Inflammatory macrophage treated with lipopolysaccharide for 4 hours (primary cell): ENCODE measurements around the gene TMEM231.
"Not testable (repeated sequence)": the region's sequence is repeated elsewhere in the genome, so short reads cannot be mapped to it uniquely, and the experiment has no call there.

Experiments used
- DNase-seq: peaks from one replicate; pipeline ENCODE4 v3.0.0-alpha.2; 2020

Gene TMEM231

GRCh38 chr16:75529056-75529905, 26.8 kb downstream of the TMEM231 start:
- no peak for DNase-seq

DNA sequence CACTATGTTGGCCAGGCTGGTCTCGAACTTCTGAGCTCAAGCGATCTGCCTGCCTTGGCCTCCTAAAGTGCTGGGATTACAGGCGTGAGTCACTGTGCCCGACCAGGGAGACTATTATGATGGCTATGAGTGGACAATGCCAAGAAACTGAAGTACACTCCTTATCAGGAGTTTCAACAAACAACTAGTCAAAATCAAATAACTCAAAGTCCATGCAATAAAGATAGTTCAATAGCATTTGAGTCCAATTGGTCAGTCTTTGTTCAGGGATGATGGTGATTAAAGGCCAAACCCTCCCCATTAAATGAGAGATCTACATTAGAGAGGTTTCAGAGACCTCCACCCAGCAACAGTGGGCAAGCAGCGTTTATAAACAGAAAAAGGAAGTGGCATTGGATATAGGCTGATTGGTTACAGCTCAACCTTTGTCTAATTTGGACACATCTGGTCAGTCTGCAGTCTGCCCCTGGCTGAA, 28.2 kb downstream of the TMEM231 start:
- no peak for DNase-seq

GRCh38 chr16:75526032-75526790, 29.8 kb downstream of the TMEM231 start:
- no peak for DNase-seq

DNA sequence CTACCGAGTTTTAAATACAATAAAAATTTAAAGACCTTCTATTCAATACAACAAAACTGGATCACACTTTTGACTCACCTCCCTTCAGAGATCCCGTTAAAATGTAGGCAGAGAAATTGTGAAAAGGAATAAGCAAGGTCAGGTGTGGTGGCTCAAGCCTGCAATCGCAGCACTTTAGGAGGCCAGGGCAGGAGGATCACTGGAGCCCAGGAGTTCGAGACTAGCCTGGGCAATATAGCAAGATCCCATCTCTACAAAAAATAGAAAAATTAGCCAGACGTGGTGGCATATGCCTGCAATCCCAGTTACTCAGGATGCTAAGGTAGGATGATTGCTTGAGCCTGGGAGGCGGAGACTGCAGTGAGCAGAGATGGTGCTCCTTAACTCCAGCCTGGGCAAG, 36.9 kb downstream of the TMEM231 start:
- no peak for DNase-seq

GRCh38 chr16:75516189-75516966, 39.7 kb downstream of the TMEM231 start:
- DNase-seq: not testable (repeated sequence)

- no peak for DNase-seq
Measured at GRCh38 chr16:75514296-75514695, 41.8 kb downstream of the TMEM231 start.

DNA sequence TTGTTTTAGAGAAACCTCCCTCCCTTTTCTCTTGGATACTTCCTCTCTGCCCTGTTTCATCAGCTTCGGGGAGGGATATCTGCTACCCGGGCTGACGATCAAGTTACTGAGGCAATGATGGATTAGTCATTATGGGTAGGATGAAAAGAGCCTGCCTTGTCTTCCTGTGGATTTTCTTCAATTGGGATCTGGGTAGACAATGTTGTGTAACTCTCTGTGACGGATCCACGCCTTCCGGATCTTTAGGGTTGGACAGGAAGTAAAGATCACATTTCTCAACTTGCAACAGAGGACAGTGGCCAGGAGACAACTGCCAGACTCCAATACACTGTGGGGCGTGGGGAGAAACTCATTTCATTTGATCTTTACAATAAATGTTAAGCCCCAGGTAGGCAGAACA, 49.5 kb downstream of the TMEM231 start:
- DNase-seq: peak; percentile 98

GRCh38 chr16:75506107-75506506, 49.9 kb downstream of the TMEM231 start:
- DNase-seq: no peak

GRCh38 chr16:75503801-75504200, 52.3 kb downstream of the TMEM231 start:
- DNase-seq: no peak

- no peak for DNase-seq
Measured at GRCh38 chr16:75502916-75503605, 53.0 kb downstream of the TMEM231 start.

DNA sequence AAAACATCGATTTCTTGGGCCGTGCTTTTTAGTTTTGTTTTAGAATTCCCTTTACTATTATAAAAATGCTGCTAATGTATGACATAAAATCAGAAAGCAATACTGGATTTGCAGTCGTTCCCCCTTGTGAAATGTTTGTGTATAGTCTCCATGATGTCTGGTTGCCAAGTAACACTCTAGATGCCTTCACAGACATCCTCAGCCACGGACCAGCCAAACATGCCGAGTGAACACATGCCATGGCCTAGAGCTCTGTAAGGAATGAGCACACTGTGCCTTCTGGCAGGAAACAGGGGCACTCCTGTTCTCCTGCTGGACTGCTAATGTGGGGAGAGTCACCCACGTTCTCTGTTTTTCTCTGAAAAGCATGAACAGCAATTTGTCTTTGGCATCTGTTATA, 54.2 kb downstream of the TMEM231 start:
- not testable (repeated sequence) for DNase-seq

DNA sequence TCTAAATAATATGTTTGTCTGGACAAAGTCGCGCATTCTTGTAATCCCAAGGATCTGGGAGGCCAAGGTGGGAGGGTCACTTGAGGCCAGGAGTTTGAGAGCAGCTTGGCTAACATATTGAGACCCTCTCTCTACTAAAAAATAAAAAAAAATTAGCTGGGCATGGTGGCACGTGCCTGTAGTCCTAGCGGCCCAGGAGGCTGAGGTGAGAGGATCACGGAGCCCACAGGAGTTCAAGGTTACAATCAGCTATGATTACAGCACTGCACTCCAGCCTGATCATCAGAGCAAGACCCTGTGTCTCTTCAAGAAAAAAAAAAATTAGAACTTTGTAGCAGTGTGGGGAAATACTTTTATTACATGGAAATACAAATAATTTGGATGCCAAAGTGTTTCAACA, 54.7 kb downstream of the TMEM231 start:
- no peak for DNase-seq

- DNase-seq: not testable (repeated sequence)
Measured at GRCh38 chr16:75498605-75499322, 57.3 kb downstream of the TMEM231 start.

DNA sequence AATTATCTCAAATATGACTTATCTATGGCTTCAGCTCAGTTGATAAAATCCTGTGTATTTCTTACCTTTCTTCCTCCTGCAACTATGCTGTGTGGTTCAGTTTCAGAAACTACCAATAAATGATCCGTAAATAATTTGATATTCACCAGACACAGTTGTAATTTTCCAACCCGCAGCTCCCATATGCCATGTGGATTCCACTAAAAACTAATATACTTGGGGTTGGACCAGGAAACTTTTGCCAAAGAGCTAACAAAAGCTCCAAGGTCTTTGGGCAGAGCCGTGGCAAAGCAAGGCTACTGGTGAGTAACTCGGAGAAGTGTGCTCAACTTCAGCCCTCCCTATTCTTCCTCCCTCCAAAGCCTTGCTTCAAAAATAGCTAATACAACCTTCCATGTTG, 58.5 kb downstream of the TMEM231 start:
- no peak for DNase-seq

GRCh38 chr16:75495076-75495674, 60.9 kb downstream of the TMEM231 start, which contains the start of gene CHST6:
TSS of gene CHST6 (minus strand) at chr16:75495441. CDS start at chr16:75479828, 15,613 bp downstream.
- DNase-seq: peak; percentile 30

DNA sequence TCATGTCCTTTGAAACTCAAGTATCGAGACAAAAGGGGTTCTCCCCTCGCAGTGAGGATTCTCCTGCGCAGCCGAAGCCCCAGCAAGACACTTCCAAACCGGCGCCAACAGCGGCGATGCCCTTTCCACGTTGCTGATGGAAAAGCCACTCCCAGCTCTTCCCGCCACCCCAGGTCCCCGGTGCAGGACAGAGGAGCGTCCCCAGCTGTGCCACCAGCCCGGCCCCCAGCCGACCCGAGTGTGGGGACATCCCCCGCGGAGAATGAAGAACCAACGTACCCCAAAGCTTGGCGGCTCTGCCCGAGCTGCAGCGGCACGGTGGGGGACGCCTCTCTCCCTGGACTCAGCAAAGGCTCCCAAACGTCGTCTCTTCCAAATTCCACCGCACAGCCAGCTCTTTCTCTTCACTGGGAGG, 61.4 kb downstream of the TMEM231 start:
- DNase-seq: no peak

DNA sequence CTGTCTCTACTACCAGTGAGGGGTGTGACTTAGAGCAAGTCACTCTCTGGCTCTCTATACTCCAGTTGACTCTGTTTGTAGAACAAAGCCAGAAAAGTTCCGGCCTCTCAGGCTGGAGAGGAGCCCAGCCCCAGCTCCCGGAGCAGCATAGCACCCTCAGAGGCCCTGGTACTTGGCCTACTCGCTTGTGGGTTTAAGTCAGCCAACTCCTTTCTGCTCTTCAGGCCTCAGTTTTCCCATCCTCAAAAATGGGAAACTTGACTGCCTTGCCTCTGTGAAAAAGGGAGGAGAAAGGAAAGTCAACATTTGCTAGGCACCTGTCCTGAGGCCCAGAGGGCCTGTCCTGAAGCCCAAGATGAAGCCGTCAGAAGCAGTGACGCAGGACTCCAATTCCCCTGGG, 61.9 kb downstream of the TMEM231 start:
- no peak for DNase-seq

- DNase-seq: no peak
Measured at GRCh38 chr16:75491876-75492275, 64.2 kb downstream of the TMEM231 start.

- no peak for DNase-seq
Measured at GRCh38 chr16:75488322-75488721, 67.7 kb downstream of the TMEM231 start.
